Choroid plexus epithelial cell (primary cell): Measurements from ENCODE around the gene SNX18.
"Not testable (repeated sequence)": the region's sequence is repeated elsewhere in the genome, so short reads cannot be mapped to it uniquely, and the experiment has no call there.

ENCODE experiments used
- DNase-seq: peaks from one replicate; pipeline ENCODE4 v3.0.0-alpha.2; 2010; ENCODE audit warnings: low read depth
- H3K4me3 ChIP-seq: 2 replicates; pipeline ENCODE4 v1.5.1; 2011; ENCODE audit warnings: low read depth, mild to moderate bottlenecking, control low read depth, low read length, moderate library complexity
- CTCF ChIP-seq: conservative IDR thresholded peaks from 2 replicates; pipeline ENCODE4 v1.5.1; 2011; ENCODE audit warnings: low read depth, mild to moderate bottlenecking, control low read depth, inconsistent platforms, low read length, moderate library complexity

SNX18 gene

GRCh38 chr5:54534191-54535004 is 16.8 kb downstream of the SNX18 start:
- no peak for DNase-seq
- H3K4me3 ChIP-seq, result no peak overlapping the region
- no peak for TF ChIP-seq CTCF

- TF ChIP-seq CTCF, result no peak
- DNase-seq, result no peak
- no peak overlapping the region for H3K4me3 ChIP-seq
These were observed 17.7 kb downstream of the SNX18 start for GRCh38 chr5:54535149-54535844.

GRCh38 chr5:54536375-54536774 is 18.8 kb downstream of the SNX18 start:
- DNase-seq, H3K4me3 ChIP-seq: not testable (repeated sequence)

GRCh38 chr5:54536861-54537260 is 19.3 kb downstream of the SNX18 start:
- DNase-seq, H3K4me3 ChIP-seq: not testable (repeated sequence)

GRCh38 chr5:54537725-54538124 is 20.2 kb downstream of the SNX18 start:
- no peak for DNase-seq
- no peak for TF ChIP-seq CTCF
- no peak overlapping the region for H3K4me3 ChIP-seq

GRCh38 chr5:54538156-54538555 is 20.6 kb downstream of the SNX18 start:
- DNase-seq, result no peak
- TF ChIP-seq CTCF, result no peak
- no peak overlapping the region for H3K4me3 ChIP-seq

- H3K4me3 ChIP-seq, result no peak overlapping the region
- no peak for DNase-seq
- no peak for TF ChIP-seq CTCF
These were observed 21.4 kb downstream of the SNX18 start for GRCh38 chr5:54539001-54539400.

GRCh38 chr5:54540286-54540685 is 22.7 kb downstream of the SNX18 start:
- TF ChIP-seq CTCF, result no peak
- H3K4me3 ChIP-seq, result no peak overlapping the region
- DNase-seq, result no peak
